Cardiac muscle cell (in vitro differentiated cells and primary cell): Measurements from ENCODE around the gene MTHFS. TPM values are rescaled to one million over a fixed set of nuclear protein-coding genes. Genes with fewer than 3 reads are reported as not detected.

Source experiments
- DNase-seq, 2 donors: peaks; one replicate each; pipeline versions ENCODE4 v3.0.0 to v3.0.0-alpha.2; 2010 to 2017; ENCODE audit warnings: low read depth in 1 of 2, low spot score in 1 of 2
- H3K27ac ChIP-seq: fragments of 200-600 bp; sonication (generic); 2 replicates; pipeline ENCODE4 v1.5.1; 2016
- H3K27me3 ChIP-seq: fragments of 200-600 bp; sonication (generic); 2 replicates; pipeline ENCODE4 v1.6.0; 2016; ENCODE audit warnings: control low read depth
- H3K36me3 ChIP-seq: fragments of 200-600 bp; sonication (generic); 2 replicates; pipeline ENCODE4 v1.5.1; 2016; ENCODE audit warnings: control low read depth
- H3K4me1 ChIP-seq: fragments of 200-600 bp; sonication (generic); 2 replicates; pipeline ENCODE4 v1.8.1; 2017; ENCODE audit warnings: low read depth, mild to moderate bottlenecking, mixed run types
- H3K4me3 ChIP-seq: fragments of 200-600 bp; sonication (generic); 2 replicates; pipeline ENCODE4 v1.5.1; 2016; ENCODE audit warnings: mild to moderate bottlenecking
- H3K9me3 ChIP-seq: fragments of 200-600 bp; sonication (generic); 2 replicates; pipeline ENCODE4 v1.5.1; 2017; ENCODE audit warnings: low read depth, mild to moderate bottlenecking, control low read depth
- polyA plus RNA-seq: library from polyadenylated mRNA; unstranded; fragments of >200 nt; fragmentation: Nextera tagmentation; extraction: Ambion mirVana; gene quantifications from 2 replicates; pipeline ENCODE4 v1.2.1, GENCODE V29; 2016
- total RNA-seq: library from RNA; depleted of rRNA; stranded (reverse); fragments of >200 nt; gene quantifications from 2 replicates; pipeline ENCODE4 v1.2.3, GENCODE V29; 2016
- TF ChIP-seq, protein P1 (sequence below): IDR thresholded peaks from 2 replicates; pipeline ENCODE4 v1.5.1; 2012; ENCODE audit warnings: low read depth, mild to moderate bottlenecking, low read length

Gene MTHFS
- total and polyA plus RNA-seq, 2 experiments from 2014 or later, result 37.8 to 48.6 TPM

DNA sequence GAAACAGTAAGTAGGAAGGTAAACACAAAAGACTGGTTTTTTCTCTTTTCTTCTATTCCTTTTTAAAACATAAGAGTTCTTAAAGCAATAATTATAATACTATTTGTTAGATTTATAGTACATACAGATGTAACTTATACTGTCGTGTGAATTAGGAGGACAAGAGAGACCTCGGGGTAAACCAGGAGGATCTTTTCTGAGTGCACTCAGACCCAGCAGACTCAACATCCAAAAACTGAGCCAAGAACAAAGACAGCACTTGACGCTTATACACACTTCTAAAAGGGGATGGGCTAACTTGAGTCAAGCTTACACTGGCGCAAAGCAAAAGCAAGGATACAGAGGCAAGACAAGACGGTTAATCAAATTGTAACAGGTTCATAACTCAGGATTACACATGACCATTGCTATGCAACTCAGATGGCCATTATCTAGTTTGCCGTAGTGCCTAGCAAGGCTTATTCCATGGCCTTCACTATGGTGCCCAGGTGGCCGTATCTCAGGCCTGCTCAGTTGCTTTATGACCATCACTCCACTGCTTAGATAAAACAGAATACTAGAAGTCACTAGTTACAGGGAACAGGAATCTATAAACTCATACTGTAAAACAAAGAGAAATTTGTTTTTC lies 18.6 kb downstream of the MTHFS start:
- Histone ChIP-seq H3K4me1 (peaks cover 5% of the 10 kb centered on the region), H3K36me3 (peaks cover 4% of the 10 kb centered on the region), H3K27me3 (no peaks in the 10 kb centered on the region), H3K4me3 (no peak overlapping the region), H3K9me3 (no peaks in the 10 kb centered on the region), H3K27ac (no peak overlapping the region)
- DNase-seq, result no peak
- TF ChIP-seq, protein P1, sequence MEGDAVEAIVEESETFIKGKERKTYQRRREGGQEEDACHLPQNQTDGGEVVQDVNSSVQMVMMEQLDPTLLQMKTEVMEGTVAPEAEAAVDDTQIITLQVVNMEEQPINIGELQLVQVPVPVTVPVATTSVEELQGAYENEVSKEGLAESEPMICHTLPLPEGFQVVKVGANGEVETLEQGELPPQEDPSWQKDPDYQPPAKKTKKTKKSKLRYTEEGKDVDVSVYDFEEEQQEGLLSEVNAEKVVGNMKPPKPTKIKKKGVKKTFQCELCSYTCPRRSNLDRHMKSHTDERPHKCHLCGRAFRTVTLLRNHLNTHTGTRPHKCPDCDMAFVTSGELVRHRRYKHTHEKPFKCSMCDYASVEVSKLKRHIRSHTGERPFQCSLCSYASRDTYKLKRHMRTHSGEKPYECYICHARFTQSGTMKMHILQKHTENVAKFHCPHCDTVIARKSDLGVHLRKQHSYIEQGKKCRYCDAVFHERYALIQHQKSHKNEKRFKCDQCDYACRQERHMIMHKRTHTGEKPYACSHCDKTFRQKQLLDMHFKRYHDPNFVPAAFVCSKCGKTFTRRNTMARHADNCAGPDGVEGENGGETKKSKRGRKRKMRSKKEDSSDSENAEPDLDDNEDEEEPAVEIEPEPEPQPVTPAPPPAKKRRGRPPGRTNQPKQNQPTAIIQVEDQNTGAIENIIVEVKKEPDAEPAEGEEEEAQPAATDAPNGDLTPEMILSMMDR, result no peak

DNA sequence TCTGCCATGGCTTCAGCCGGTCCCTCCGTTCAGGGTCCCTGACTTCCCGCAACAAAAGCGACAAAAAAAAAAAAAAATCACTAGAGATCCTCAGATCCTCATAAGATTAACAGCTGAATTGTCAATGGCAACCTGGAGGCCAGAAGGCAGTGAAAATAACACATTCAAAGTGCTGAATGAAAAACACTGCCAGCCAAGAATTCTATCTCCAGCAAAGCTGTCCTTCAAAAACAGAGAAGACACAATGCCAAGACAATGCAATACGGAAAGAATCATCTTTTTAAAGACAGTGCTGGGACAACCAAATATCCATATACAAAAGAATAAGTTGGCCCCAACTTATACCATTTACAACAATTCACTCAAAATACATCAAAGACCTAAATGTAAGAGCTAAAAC lies 21.6 kb downstream of the MTHFS start:
- DNase-seq, result no peak
- Histone ChIP-seq H3K4me3 (no peak overlapping the region), H3K4me1 (no peaks in the 10 kb centered on the region), H3K27me3 (no peaks in the 10 kb centered on the region), H3K9me3 (no peaks in the 10 kb centered on the region), H3K27ac (no peak overlapping the region), H3K36me3 (peaks cover 6% of the 10 kb centered on the region)
- TF ChIP-seq, protein P1, result no peak

GRCh38 chr15:79874242-79874641 lies 22.6 kb downstream of the MTHFS start:
- Histone ChIP-seq H3K4me3 (no peak overlapping the region), H3K9me3 (no peaks in the 10 kb centered on the region), H3K36me3 (peaks cover 3% of the 10 kb centered on the region), H3K27ac (no peak overlapping the region), H3K4me1 (no peaks in the 10 kb centered on the region), H3K27me3 (no peaks in the 10 kb centered on the region)
- DNase-seq, result no peak
- TF ChIP-seq, protein P1, result no peak

- no peak overlapping the region for H3K27ac ChIP-seq
- DNase-seq, result peak in 1 of 2 donors; percentile 72
- no peak overlapping the region for H3K4me3 ChIP-seq
- H3K36me3 ChIP-seq, result peaks cover 3% of the 10 kb centered on the region
- TF ChIP-seq, protein P1, result no peak
- H3K9me3 ChIP-seq, result no peaks in the 10 kb centered on the region
- H3K4me1 ChIP-seq, result no peaks in the 10 kb centered on the region
- H3K27me3 ChIP-seq, result no peaks in the 10 kb centered on the region
Measured at GRCh38 chr15:79872358-79873017, 24.3 kb downstream of the MTHFS start.

DNA sequence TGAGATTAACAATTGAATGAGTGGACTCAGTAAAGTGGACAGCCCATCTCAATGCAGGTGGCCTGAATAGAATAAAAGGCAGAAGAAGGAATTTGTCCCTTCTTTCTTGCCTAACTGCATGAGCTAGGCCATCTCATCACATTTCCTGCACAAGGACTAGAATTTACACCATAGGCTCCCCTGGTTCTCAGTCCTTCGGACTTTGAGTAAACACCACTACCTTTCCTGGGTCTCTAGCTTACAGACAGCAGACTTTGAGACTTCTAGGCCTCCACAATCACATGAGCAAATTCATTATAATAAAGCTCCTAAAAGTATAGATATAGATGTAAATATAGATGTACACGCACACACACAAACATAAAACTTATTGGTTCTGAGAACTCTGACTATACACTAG lies 28.3 kb downstream of the MTHFS start:
- peaks cover 3% of the 10 kb centered on the region for H3K36me3 ChIP-seq
- TF ChIP-seq, protein P1, result no peak
- no peak for DNase-seq
- no peak overlapping the region for H3K4me3 ChIP-seq
- no peaks in the 10 kb centered on the region for H3K9me3 ChIP-seq
- H3K4me1 ChIP-seq, result no peaks in the 10 kb centered on the region
- no peak overlapping the region for H3K27ac ChIP-seq
- H3K27me3 ChIP-seq, result no peaks in the 10 kb centered on the region
